Suppressor macrophage treated with lipopolysaccharide for 4 hours (primary cell): ENCODE results near the gene TEAD1.

ENCODE experiments used
- DNase-seq: peaks from one replicate; pipeline ENCODE4 v3.0.0-alpha.2; 2020

Gene TEAD1

GRCh38 chr11:12917822-12918221 lies 243.6 kb downstream of the TEAD1 start:
- no peak for DNase-seq

DNA sequence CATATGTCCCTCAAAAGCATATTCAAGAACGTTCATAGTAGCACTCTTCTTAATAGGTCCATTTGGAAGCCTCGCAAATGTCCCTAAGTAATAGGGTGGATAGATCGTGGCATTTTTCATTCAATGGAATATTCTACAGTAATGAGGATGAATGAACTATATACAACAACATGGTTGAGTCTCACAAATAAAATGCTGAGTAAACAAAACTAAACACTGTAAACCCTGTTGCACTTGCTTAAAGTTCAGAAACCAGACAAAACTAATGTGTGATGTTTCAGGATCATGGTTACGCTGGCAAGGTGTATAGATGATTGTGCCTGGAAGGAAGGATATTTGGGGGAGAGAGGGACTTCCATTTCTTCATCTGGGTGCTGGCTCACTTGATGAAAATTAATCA lies 244.4 kb downstream of the TEAD1 start:
- DNase-seq = no peak

DNA sequence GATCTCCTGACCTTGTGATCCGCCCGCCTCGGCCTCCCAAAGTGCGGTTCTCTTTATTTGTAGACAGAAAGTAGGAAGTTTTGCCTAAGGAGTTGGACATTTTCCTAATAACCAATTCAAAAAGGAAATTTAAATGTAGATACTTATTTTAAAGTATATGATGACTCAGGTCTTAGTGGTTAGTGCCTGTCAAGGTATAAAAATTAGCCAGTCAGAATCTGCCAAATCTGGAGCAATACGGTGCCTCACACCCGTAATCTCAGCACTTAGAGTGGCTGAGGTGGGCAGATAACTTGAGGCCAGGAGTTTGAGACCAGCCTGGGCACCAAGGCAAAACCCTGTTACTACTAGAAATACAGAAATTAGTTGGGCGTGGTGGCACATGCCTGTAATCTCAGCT lies 248.2 kb downstream of the TEAD1 start:
- no peak for DNase-seq

DNA sequence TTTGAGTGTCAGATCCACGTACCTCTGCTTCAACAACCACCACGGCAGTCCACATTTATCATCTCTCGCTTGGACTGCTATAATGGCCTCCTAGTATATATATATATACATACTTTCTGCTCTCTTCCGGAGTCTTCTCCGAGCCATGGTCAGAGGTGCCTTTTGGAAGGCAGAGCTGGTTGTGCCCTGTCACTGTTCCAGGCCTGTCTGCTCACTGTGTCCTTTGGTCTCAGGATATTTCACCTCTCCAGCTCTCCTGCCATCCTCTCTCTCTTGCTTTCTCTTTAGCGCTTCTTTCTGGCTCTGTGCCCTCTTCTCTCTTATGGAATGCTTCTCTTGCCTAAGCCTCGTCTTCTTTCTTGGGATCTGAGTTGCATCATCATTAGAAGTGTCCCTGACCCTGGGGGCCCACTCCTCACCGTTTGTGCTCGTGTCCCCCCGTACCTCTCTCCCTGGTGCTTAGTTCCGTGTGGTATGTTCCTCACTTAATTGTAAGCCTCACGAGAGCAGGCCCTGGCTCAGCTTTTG lies 248.8 kb downstream of the TEAD1 start:
- no peak for DNase-seq

DNA sequence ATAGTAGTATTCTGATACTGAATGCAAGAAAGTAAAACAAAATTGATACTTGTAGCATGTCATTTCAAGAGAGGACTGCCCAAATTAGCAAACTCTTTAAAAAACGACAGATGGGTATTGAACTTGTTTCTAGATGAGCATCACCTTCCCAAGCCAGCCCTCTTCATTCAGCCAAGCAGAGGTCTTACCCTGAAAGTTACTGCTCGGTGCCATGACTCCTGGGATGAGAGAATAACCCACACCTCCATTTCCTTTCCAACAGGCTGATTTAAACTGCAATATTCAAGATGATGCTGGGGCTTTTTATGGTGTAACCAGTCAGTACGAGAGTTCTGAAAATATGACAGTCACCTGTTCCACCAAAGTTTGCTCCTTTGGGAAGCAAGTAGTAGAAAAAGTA lies 250.4 kb downstream of the TEAD1 start:
- no peak for DNase-seq

GRCh38 chr11:12925520-12925919 lies 251.3 kb downstream of the TEAD1 start:
- DNase-seq = no peak

DNA sequence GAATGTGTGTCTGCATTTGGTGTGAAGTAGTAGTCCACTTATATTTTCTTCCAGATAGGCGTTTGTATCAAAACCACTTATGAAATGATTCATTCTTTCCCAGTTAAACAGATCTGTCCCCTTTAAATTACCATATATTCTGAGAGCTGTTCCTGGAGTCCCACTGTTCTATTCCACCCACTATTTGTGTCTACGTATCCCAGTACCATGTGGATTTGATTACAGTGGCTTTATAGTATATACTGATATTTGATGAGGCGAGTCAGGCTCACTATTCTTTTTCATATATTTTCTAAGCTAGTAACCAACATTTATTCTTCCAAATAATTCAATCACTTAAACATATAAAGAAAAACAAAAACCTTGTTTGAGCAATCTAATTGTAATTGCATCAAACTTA lies 253.0 kb downstream of the TEAD1 start:
- no peak for DNase-seq

- DNase-seq = no peak
Observed at GRCh38 chr11:12927886-12928285, 253.7 kb downstream of the TEAD1 start.

DNA sequence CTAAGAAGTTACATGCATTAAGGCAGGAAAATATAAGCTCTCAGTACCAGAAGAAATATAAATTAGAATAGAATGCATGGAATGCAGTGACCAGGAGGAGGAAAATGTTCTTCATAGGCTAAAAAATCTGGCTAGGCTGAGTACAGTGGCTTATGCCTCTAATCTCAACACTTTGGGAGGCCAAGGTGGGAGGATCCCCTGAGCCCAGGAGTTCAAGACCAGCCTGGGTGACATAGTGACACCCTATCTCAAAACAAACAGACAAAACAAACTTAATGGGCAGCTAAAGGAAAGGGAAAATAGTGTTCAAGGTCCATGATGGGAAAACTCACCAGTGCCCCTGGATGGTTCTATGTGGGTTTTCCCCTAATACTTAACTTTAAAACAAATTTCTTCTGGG lies 256.6 kb downstream of the TEAD1 start:
- no peak for DNase-seq

DNA sequence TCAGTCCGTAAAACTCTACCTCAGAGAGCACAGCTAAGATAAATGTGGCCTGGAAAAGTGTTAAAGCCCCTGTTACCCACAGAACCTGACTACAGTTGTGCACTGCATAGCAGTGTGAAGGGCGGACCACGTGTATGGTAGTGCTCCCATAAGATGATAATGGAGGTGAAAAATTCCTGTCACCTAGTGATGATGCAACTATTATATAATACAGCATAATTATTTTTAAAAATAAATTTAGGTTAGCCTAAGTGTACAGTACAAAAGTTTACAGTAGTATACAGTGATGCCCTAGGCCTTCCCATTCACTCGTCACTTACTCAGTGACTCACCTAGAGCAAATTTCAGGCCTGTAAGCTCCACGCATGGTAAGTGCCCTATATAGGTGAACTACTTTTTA lies 258.3 kb downstream of the TEAD1 start:
- DNase-seq = no peak

DNA sequence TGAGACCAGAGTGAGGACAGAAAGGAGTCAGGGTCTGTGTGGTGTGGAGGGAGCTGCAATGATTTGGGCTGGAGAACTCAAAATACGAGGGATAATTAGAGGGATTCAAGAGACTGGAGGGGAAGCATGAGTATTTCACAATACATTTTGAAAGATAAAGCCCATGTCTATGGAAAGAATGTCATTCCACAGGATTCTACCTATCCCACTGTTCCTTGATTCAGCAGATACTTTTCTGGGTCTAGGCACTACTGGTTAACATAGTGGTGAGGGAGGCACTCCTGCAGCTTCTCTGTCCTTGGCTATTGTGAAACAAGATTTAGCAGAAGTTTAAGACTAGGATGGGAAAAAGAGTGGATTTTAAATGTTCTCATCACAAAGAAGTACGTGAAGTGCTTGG lies 262.0 kb downstream of the TEAD1 start:
- no peak for DNase-seq

DNA sequence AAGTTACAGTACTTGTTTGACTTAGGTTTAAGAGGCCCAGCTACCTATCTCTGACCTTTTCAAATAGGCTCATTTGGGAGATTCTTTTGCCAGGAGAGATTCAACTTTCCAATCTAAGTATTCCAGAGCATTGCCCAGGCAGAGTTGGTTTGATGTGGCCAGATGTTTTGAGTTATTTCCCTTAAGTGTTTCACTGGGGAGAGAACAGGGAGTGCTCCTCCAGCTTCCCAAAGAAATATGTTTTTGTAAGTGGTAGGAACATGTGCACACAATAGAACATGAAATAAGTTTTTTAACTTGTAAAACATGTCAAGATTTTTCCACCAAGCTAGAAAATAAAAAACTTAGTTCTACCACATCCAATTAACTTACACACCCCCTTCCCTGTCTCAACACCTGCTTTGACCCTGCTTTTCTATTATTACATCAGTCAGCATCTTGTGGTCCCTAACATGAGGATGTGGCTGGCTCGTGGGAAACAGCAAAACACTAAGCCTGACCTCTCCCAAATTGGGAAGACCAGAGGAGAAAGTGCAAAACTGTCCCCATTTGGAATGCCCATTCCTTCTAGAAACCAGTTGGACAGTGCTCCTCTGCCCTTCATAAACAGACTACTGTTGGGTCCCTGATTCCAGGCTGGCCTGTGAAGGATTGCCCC lies 264.5 kb downstream of the TEAD1 start:
- no peak for DNase-seq

GRCh38 chr11:12941671-12942070 lies 267.4 kb downstream of the TEAD1 start:
- no peak for DNase-seq

- no peak for DNase-seq
Observed at GRCh38 chr11:12942157-12942556, 267.9 kb downstream of the TEAD1 start.

DNA sequence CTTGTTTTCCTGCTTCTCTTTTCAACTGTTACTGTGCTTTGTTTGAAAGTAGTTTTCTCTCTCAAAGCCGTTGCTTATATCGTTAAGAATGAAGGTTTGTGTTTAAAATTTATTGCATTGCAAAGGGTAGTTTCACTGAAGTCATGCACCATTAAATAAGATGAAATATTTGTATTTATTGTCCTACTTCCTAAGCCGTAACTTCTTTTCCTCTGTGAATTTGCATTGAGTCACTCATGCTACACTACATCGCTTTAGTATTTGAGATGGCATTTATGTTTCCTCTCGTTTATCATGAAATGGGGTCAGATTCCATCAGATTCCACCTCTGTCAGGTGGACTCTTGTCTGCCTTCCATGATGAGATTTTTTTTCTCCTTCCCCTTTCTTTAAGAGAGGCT lies 269.1 kb downstream of the TEAD1 start:
- no peak for DNase-seq

GRCh38 chr11:12944889-12945288 lies 270.7 kb downstream of the TEAD1 start:
- DNase-seq = no peak

GRCh38 chr11:12949453-12949852 lies 275.2 kb downstream of the TEAD1 start:
- no peak for DNase-seq

- no peak for DNase-seq
Observed at GRCh38 chr11:12950670-12951069, 276.4 kb downstream of the TEAD1 start.

DNA sequence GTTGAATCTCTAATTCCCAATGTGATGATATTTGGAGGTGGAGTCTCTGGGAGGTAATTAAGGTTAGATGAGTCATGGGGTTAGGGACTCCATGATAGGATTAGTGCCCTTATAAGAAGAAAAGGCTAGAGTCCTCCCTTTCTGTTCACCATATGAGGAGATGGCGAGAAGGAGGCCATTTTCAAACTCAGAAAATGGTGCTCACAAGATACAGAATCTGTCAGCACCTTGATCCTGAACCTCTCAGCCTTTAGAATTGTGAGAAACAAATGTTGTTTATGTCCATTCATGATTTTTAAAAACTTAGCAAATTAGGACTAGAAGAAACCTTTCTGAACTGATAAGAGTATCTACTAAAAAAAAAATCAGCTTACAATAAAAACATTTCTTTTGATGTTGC lies 277.2 kb downstream of the TEAD1 start:
- no peak for DNase-seq

GRCh38 chr11:12952094-12952493 lies 277.9 kb downstream of the TEAD1 start:
- DNase-seq = no peak

DNA sequence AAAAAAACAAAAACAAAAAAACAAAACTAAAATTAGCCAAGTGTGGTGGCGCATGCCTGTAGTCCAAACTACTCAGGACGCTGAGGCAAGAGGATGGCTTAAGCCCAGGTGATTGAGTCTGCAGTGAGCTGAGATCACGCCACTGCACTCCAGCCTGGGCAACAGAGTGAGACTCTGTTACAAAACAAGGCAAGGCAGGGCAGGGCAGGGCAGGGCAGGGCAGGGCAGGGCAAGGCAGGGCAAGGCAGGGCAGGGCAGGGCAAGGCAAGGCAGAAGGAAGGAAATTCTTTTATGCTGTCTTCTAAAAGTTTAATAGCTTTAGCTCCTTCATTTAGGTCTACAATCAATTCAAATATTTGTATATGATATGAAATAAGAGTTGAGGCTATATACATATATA lies 284.8 kb downstream of the TEAD1 start:
- DNase-seq = no peak

GRCh38 chr11:12961615-12962014 lies 287.4 kb downstream of the TEAD1 start:
- no peak for DNase-seq

GRCh38 chr11:12962306-12962705 lies 288.1 kb downstream of the TEAD1 start:
- DNase-seq = no peak

GRCh38 chr11:12963051-12963450 lies 288.8 kb downstream of the TEAD1 start:
- no peak for DNase-seq

GRCh38 chr11:12963792-12964536 lies 289.7 kb downstream of the TEAD1 start:
- DNase-seq = peak; percentile 67
